WTC11 (cell line): ENCODE measurements around the gene LMF1. TPM values are rescaled to one million over a fixed set of nuclear protein-coding genes. Genes with fewer than 3 reads are reported as not detected.

Source experiments
- ATAC-seq: fragments of 200-7000 bp; cut with Tn5 transposase; 2 replicates; pipeline ENCODE4 v1.10.0; 2021; ENCODE audit warnings: mild to moderate bottlenecking, moderate library complexity
- CTCF ChIA-PET: fragments of 300-600 bp; sonication (Branson Sonifier 250); formaldehyde crosslinking; loops from one replicate; lab custom pipeline; 2021; ENCODE audit warnings: antibody characterized with exemption; lab: Charles Lee
- POLR2A ChIA-PET: fragments of 350-600 bp; sonication (Branson Sonifier 250); formaldehyde crosslinking; loops from one replicate; lab custom pipeline; 2021; ENCODE audit warnings: antibody characterized with exemption; lab: Charles Lee
- DNase-seq: peaks from one replicate; pipeline ENCODE4 v3.0.0; 2021; ENCODE audit warnings: low spot score
- H3K27ac Mint-ChIP-seq: 2 replicates; pipeline ENCODE4 v1.8.0; 2021; ENCODE audit warnings: mixed read lengths
- H3K27me3 Mint-ChIP-seq: 2 replicates; pipeline ENCODE4 v1.8.0; 2021; ENCODE audit warnings: low read depth, mild to moderate bottlenecking, moderate library complexity, mixed read lengths
- H3K36me3 Mint-ChIP-seq: 2 replicates; pipeline ENCODE4 v1.8.0; 2021; ENCODE audit warnings: mixed read lengths
- H3K4me1 Mint-ChIP-seq: 2 replicates; pipeline ENCODE4 v1.8.0; 2022; ENCODE audit warnings: mixed read lengths
- H3K4me3 Mint-ChIP-seq: 2 replicates; pipeline ENCODE4 v1.8.0; 2021; ENCODE audit warnings: mild to moderate bottlenecking, moderate library complexity, mixed read lengths
- H3K9me3 Mint-ChIP-seq: 2 replicates; pipeline ENCODE4 v1.8.0; 2021; ENCODE audit warnings: mixed read lengths
- AFF4 ChIP-seq: sonication (generic); formaldehyde crosslinking; IDR thresholded peaks from 2 replicates; pipeline ENCODE4 v1.8.1; 2023; ENCODE audit warnings: mild to moderate bottlenecking, missing genetic modification reagents, borderline replicate concordance
- ELF4 ChIP-seq: sonication (generic); formaldehyde crosslinking; IDR thresholded peaks from 2 replicates; pipeline ENCODE4 v1.8.1; 2022; ENCODE audit warnings: low read depth, mild to moderate bottlenecking, moderate library complexity, missing genetic modification reagents
- FOXJ3 ChIP-seq: sonication (generic); formaldehyde crosslinking; IDR thresholded peaks from 2 replicates; pipeline ENCODE4 v1.9.0; 2021; ENCODE audit warnings: missing genetic modification reagents, mild to moderate bottlenecking, borderline replicate concordance
- HMGXB4 ChIP-seq: sonication (generic); formaldehyde crosslinking; IDR thresholded peaks from 2 replicates; pipeline ENCODE4 v1.8.1; 2023; ENCODE audit warnings: mild to moderate bottlenecking, moderate library complexity, missing genetic modification reagents
- IRF1 ChIP-seq: sonication (generic); formaldehyde crosslinking; IDR thresholded peaks from 2 replicates; pipeline ENCODE4 v1.8.0; 2023; ENCODE audit warnings: missing genetic modification reagents
- JUN ChIP-seq: sonication (generic); formaldehyde crosslinking; IDR thresholded peaks from 2 replicates; pipeline ENCODE4 v1.8.0; 2023; ENCODE audit warnings: mild to moderate bottlenecking, missing genetic modification reagents
- NR2C2 ChIP-seq: sonication (generic); formaldehyde crosslinking; IDR thresholded peaks from 2 replicates; pipeline ENCODE4 v1.8.0; 2022; ENCODE audit warnings: mild to moderate bottlenecking, missing genetic modification reagents
- NR3C1 ChIP-seq: sonication (generic); formaldehyde crosslinking; conservative IDR thresholded peaks from 2 replicates; pipeline ENCODE4 v1.8.1; 2023; ENCODE audit warnings: low read depth, mild to moderate bottlenecking, missing genetic modification reagents
- SMAD4 ChIP-seq: sonication (generic); formaldehyde crosslinking; IDR thresholded peaks from 2 replicates; pipeline ENCODE4 v1.8.0; 2022; ENCODE audit warnings: mild to moderate bottlenecking, missing genetic modification reagents
- total RNA-seq: library from RNA; stranded (reverse); gene quantifications from 3 replicates; pipeline ENCODE4 v1.2.3, GENCODE V29; 2021
- TF ChIP-seq, protein P1 (sequence below): fragments of 250-450 bp; sonication (Bioruptor Pico); IDR thresholded peaks from 2 replicates; pipeline ENCODE4 v1.9.0; 2021; ENCODE audit warnings: mild to moderate bottlenecking
- TF ChIP-seq, protein P2 (sequence below): sonication (generic); formaldehyde crosslinking; IDR thresholded peaks from 2 replicates; pipeline ENCODE4 v1.8.0; 2022; ENCODE audit warnings: mild to moderate bottlenecking, missing genetic modification reagents
- TF ChIP-seq, protein P3 (sequence below): sonication (generic); formaldehyde crosslinking; IDR thresholded peaks from 2 replicates; pipeline ENCODE4 v1.8.1; 2022; ENCODE audit warnings: mild to moderate bottlenecking, missing genetic modification reagents, moderate library complexity, borderline replicate concordance
- TF ChIP-seq, protein P4 (sequence below): fragments of 250-450 bp; sonication (Bioruptor Pico); IDR thresholded peaks from 2 replicates; pipeline ENCODE4 v2.1.2; 2022; ENCODE audit warnings: mild to moderate bottlenecking, moderate library complexity
- TF ChIP-seq, protein P5 (sequence below): sonication (generic); formaldehyde crosslinking; IDR thresholded peaks from 2 replicates; pipeline ENCODE4 v1.8.1; 2023; ENCODE audit warnings: mild to moderate bottlenecking, missing genetic modification reagents

Gene LMF1
- total RNA-seq, 1 experiment from 2014 or later, result 10.5 TPM

DNA sequence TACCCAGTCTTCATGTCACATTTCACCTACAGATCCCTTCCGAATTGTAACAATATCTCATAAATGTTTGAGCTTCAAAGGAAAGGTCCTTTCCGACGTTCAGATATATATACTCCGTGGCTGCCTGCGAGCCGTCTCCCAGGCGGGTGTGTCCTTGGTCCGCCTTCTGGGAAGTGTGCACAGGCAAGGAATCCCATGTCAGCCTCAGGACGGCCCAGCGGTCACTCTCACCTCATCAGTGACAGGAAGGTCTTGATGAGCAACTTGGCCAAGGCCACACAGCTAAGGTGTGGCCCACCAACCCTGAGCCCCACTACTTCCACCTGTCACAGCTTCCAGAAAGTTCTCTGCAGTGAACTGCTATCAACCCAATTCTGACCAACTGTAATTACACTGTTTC is 4.3 kb downstream of the LMF1 start:
- Mint-ChIP-seq H3K4me3 (no peak overlapping the region), H3K9me3 (no peaks in the 10 kb centered on the region; the same call in 1 of the 2 replicates), H3K36me3 (peaks cover 5% of the 10 kb centered on the region)
- CTCF ChIA-PET, result interaction anchor here (3.7 kb wide), 1 partner anchor 91 kb away, joined by 17 read pairs; no protein-coding TSS in a partner anchor
- POLR2A ChIA-PET, result no interaction called here
- ATAC-seq, result no peak
- TF ChIP-seq JUN (CRISPR knock-in tag) (no peak), NR3C1 (CRISPR knock-in tag) (no peak), SMAD4 (CRISPR knock-in tag) (no peak), IRF1 (no peak), NR2C2 (CRISPR knock-in tag) (no peak), ELF4 (CRISPR knock-in tag) (no peak), HMGXB4 (no peak), FOXJ3 (CRISPR knock-in tag) (no peak), AFF4 (CRISPR knock-in tag) (no peak)
- TF ChIP-seq, protein P1, sequence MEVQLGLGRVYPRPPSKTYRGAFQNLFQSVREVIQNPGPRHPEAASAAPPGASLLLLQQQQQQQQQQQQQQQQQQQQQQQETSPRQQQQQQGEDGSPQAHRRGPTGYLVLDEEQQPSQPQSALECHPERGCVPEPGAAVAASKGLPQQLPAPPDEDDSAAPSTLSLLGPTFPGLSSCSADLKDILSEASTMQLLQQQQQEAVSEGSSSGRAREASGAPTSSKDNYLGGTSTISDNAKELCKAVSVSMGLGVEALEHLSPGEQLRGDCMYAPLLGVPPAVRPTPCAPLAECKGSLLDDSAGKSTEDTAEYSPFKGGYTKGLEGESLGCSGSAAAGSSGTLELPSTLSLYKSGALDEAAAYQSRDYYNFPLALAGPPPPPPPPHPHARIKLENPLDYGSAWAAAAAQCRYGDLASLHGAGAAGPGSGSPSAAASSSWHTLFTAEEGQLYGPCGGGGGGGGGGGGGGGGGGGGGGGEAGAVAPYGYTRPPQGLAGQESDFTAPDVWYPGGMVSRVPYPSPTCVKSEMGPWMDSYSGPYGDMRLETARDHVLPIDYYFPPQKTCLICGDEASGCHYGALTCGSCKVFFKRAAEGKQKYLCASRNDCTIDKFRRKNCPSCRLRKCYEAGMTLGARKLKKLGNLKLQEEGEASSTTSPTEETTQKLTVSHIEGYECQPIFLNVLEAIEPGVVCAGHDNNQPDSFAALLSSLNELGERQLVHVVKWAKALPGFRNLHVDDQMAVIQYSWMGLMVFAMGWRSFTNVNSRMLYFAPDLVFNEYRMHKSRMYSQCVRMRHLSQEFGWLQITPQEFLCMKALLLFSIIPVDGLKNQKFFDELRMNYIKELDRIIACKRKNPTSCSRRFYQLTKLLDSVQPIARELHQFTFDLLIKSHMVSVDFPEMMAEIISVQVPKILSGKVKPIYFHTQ, result no peak
- TF ChIP-seq, protein P2, sequence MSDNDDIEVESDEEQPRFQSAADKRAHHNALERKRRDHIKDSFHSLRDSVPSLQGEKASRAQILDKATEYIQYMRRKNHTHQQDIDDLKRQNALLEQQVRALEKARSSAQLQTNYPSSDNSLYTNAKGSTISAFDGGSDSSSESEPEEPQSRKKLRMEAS (CRISPR knock-in tag), result no peak
- TF ChIP-seq, protein P3, sequence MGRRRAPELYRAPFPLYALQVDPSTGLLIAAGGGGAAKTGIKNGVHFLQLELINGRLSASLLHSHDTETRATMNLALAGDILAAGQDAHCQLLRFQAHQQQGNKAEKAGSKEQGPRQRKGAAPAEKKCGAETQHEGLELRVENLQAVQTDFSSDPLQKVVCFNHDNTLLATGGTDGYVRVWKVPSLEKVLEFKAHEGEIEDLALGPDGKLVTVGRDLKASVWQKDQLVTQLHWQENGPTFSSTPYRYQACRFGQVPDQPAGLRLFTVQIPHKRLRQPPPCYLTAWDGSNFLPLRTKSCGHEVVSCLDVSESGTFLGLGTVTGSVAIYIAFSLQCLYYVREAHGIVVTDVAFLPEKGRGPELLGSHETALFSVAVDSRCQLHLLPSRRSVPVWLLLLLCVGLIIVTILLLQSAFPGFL, result no peak
- TF ChIP-seq, protein P4, sequence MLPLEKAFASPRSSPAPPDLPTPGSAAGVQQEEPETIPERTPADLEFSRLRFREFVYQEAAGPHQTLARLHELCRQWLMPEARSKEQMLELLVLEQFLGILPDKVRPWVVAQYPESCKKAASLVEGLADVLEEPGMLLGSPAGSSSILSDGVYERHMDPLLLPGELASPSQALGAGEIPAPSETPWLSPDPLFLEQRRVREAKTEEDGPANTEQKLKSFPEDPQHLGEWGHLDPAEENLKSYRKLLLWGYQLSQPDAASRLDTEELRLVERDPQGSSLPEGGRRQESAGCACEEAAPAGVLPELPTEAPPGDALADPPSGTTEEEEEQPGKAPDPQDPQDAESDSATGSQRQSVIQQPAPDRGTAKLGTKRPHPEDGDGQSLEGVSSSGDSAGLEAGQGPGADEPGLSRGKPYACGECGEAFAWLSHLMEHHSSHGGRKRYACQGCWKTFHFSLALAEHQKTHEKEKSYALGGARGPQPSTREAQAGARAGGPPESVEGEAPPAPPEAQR, result no peak
- TF ChIP-seq, protein P5, sequence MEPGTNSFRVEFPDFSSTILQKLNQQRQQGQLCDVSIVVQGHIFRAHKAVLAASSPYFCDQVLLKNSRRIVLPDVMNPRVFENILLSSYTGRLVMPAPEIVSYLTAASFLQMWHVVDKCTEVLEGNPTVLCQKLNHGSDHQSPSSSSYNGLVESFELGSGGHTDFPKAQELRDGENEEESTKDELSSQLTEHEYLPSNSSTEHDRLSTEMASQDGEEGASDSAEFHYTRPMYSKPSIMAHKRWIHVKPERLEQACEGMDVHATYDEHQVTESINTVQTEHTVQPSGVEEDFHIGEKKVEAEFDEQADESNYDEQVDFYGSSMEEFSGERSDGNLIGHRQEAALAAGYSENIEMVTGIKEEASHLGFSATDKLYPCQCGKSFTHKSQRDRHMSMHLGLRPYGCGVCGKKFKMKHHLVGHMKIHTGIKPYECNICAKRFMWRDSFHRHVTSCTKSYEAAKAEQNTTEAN (CRISPR knock-in tag), result no peak
- TF ChIP-seq, all 79 proteins: peak for 0
- Mint-ChIP-seq H3K27ac (no peak overlapping the region), H3K27me3 (peaks cover 8% of the 10 kb centered on the region), H3K4me1 (peaks cover 11% of the 10 kb centered on the region)
- DNase-seq, result no peak
